ENCODE data around the gene RACGAP1.

- no peak for TF ChIP-seq CTCF (conservative IDR thresholded peaks at IDR 0.05; ENCODE audit: low read depth, low read length)
- no peak for TF ChIP-seq RAD21 (IDR thresholded peaks at IDR 0.05; ENCODE audit: low read length)
- no peak for TF ChIP-seq CHD1 (IDR thresholded peaks at IDR 0.05; ENCODE audit: low read depth, low read length)
- TF ChIP-seq POLR2A (IDR thresholded peaks at IDR 0.05; ENCODE audit: low read depth, low read length): no peak
- TF ChIP-seq FOS (IDR thresholded peaks at IDR 0.05; ENCODE audit: low read depth, low read length): no peak
- no peak for TF ChIP-seq RFX5 (IDR thresholded peaks at IDR 0.05; ENCODE audit: low read depth, low read length)
- TF ChIP-seq MAZ (IDR thresholded peaks at IDR 0.05; ENCODE audit: borderline replicate concordance, low read depth, low read length): no peak
- no peak for TF ChIP-seq SMC3 (IDR thresholded peaks at IDR 0.05; ENCODE audit: low read depth, low read length)
- TF ChIP-seq CEBPB (IDR thresholded peaks at IDR 0.05; ENCODE audit: low read depth, low read length): no peak
These were observed 51.9 kb downstream of the RACGAP1 start for GRCh38 chr12:49973361-49973830.

Data from IMR-90 (cell line).